GM21717 (cell line): Measurements from ENCODE around the gene CD8B.
"Not testable (repeated sequence)": the region's sequence is repeated elsewhere in the genome, so short reads cannot be mapped to it uniquely, and the experiment has no call there.

Experiments used
- ATAC-seq: cut with Tn5 transposase; IDR thresholded peaks from one replicate; pipeline ENCODE4 v1.9.1; 2021; ENCODE audit warnings: mild to moderate bottlenecking, moderate library complexity; ENCODE audit not compliant: unreplicated experiment

The CD8B gene

GRCh38 chr2:86861628-86862379 is at the start of gene CD8B:
Gene CD8B, minus strand, starts transcription at chr2:86861886. Its CDS starts 21 bp downstream, at chr2:86861865.
- ATAC-seq = not testable (repeated sequence)

- not testable (repeated sequence) for ATAC-seq
Observed at GRCh38 chr2:86905868-86906267, 44.2 kb upstream of the CD8B start.

- ATAC-seq = not testable (repeated sequence)
Observed at GRCh38 chr2:86900687-86901086, 39.0 kb upstream of the CD8B start.

- not testable (repeated sequence) for ATAC-seq
Observed at GRCh38 chr2:86886026-86886425, 24.3 kb upstream of the CD8B start.

GRCh38 chr2:86882865-86883264 is 21.2 kb upstream of the CD8B start:
- not testable (repeated sequence) for ATAC-seq

- ATAC-seq = not testable (repeated sequence)
Observed at GRCh38 chr2:86882118-86882665, 20.5 kb upstream of the CD8B start.

- ATAC-seq = not testable (repeated sequence)
Observed at GRCh38 chr2:86878986-86879385, 17.3 kb upstream of the CD8B start.

GRCh38 chr2:86870941-86871340 is 9.3 kb upstream of the CD8B start:
- not testable (repeated sequence) for ATAC-seq

- ATAC-seq = not testable (repeated sequence)
Observed at GRCh38 chr2:86868895-86869468, 7.3 kb upstream of the CD8B start.

- not testable (repeated sequence) for ATAC-seq
Observed at GRCh38 chr2:86862380-86862703, 656 bp upstream of the CD8B start.

GRCh38 chr2:86861175-86861574 is 511 bp downstream of the CD8B start:
- not testable (repeated sequence) for ATAC-seq

- not testable (repeated sequence) for ATAC-seq
Observed at GRCh38 chr2:86860573-86860972, 1.1 kb downstream of the CD8B start.

GRCh38 chr2:86857688-86858087 is 4.0 kb downstream of the CD8B start:
- not testable (repeated sequence) for ATAC-seq

- ATAC-seq = not testable (repeated sequence)
Observed at GRCh38 chr2:86856498-86856897, 5.2 kb downstream of the CD8B start.

- not testable (repeated sequence) for ATAC-seq
Observed at GRCh38 chr2:86855981-86856380, 5.7 kb downstream of the CD8B start.

GRCh38 chr2:86851581-86851980 is 10.1 kb downstream of the CD8B start:
- ATAC-seq = not testable (repeated sequence)

- not testable (repeated sequence) for ATAC-seq
Observed at GRCh38 chr2:86842607-86843234, 19.0 kb downstream of the CD8B start.

GRCh38 chr2:86841330-86841729 is 20.4 kb downstream of the CD8B start:
- ATAC-seq = not testable (repeated sequence)

GRCh38 chr2:86839871-86840548 is 21.7 kb downstream of the CD8B start:
- ATAC-seq = not testable (repeated sequence)

- ATAC-seq = not testable (repeated sequence)
Observed at GRCh38 chr2:86839455-86839854, 22.2 kb downstream of the CD8B start.

- ATAC-seq = not testable (repeated sequence)
Observed at GRCh38 chr2:86837714-86838113, 24.0 kb downstream of the CD8B start.
